HEK293 (cell line): ENCODE data around the gene PLEKHG4B.

Experiments used
- CTCF ChIA-PET: fragments of 350-600 bp; formaldehyde crosslinking; extraction: SDS; loops from one replicate; lab custom pipeline; 2021; ENCODE audit warnings: antibody characterized with exemption; lab: Yijun Ruan, JAX
- POLR2A ChIA-PET: fragments of 300-600 bp; formaldehyde crosslinking; extraction: SDS; loops from one replicate; lab custom pipeline; 2020; ENCODE audit warnings: antibody characterized with exemption, inconsistent platforms; lab: Yijun Ruan, JAX
- H3K27ac ChIP-seq: fragments of 200-500 bp; sonication (Bioruptor generic); 2 replicates; pipeline ENCODE4 v1.5.1; 2014; ENCODE audit warnings: low read depth, low read length, control low read depth, inconsistent platforms; ENCODE audit errors: extremely low read depth
- H3K36me3 ChIP-seq, 2 experiments: fragments of 200-500 bp in 1 of 2; sonication (Bioruptor generic) in 1 of 2; 1 replicate in 1 of 2; 2 replicates in 1 of 2; pipeline ENCODE4 v1.5.1; 2014 to 2017; ENCODE audit warnings: inconsistent platforms in 2 of 2, low read length in 2 of 2; ENCODE audit not compliant: control insufficient read depth in 2 of 2, insufficient read depth in 1 of 2
- H3K4me1 ChIP-seq: fragments of 200-500 bp; sonication (Bioruptor generic); 2 replicates; pipeline ENCODE4 v1.5.1; 2014; ENCODE audit warnings: mild to moderate bottlenecking, low read length, inconsistent platforms; ENCODE audit not compliant: control insufficient read depth, insufficient read depth
- H3K4me3 ChIP-seq: 2 replicates; pipeline ENCODE4 v1.5.1; 2011; ENCODE audit warnings: low read depth, mild to moderate bottlenecking, control low read depth, low read length, moderate library complexity
- H3K9me3 ChIP-seq: fragments of 200-500 bp; sonication (Bioruptor generic); 2 replicates; pipeline ENCODE4 v1.5.1; 2014; ENCODE audit warnings: low read depth, low read length, inconsistent platforms; ENCODE audit not compliant: control insufficient read depth, insufficient read depth
- BCL11A ChIP-seq: fragments of 450-650 bp; formaldehyde crosslinking; IDR thresholded peaks from 2 replicates; pipeline ENCODE4 v1.5.1; 2016; ENCODE audit warnings: low read depth, missing biosample characterization, missing genetic modification characterization
- BCL6B ChIP-seq: fragments of 450-650 bp; formaldehyde crosslinking; IDR thresholded peaks from 2 replicates; pipeline ENCODE4 v1.5.1; 2017; ENCODE audit warnings: missing biosample characterization, missing genetic modification characterization
- EGR2 ChIP-seq: fragments of 450-650 bp; formaldehyde crosslinking; IDR thresholded peaks from 2 replicates; pipeline ENCODE4 v1.5.1; 2016; ENCODE audit warnings: low read depth, missing biosample characterization, missing genetic modification characterization
- ELK4 ChIP-seq: IDR thresholded peaks from 2 replicates; pipeline ENCODE4 v1.6.1; 2011; ENCODE audit warnings: mild to moderate bottlenecking, low read depth, low read length, borderline replicate concordance
- KLF7 ChIP-seq: fragments of 450-650 bp; formaldehyde crosslinking; IDR thresholded peaks from 2 replicates; pipeline ENCODE4 v1.5.1; 2016; ENCODE audit warnings: missing biosample characterization, missing genetic modification characterization, borderline replicate concordance
- PBX3 ChIP-seq: sonication (generic); formaldehyde crosslinking; IDR thresholded peaks from 2 replicates; pipeline ENCODE4 v1.8.1; 2022; ENCODE audit warnings: mild to moderate bottlenecking, moderate library complexity, missing genetic modification reagents
- PRDM1 ChIP-seq: fragments of 450-650 bp; formaldehyde crosslinking; IDR thresholded peaks from 2 replicates; pipeline ENCODE4; 2016; ENCODE audit warnings: missing biosample characterization, missing genetic modification characterization
- RBAK ChIP-seq: fragments of 450-650 bp; formaldehyde crosslinking; IDR thresholded peaks from 2 replicates; pipeline ENCODE4 v1.5.1; 2016; ENCODE audit warnings: missing biosample characterization, missing genetic modification characterization
- REPIN1 ChIP-seq: fragments of 450-650 bp; formaldehyde crosslinking; IDR thresholded peaks from 2 replicates; pipeline ENCODE4 v1.5.1; 2017; ENCODE audit warnings: missing biosample characterization, missing genetic modification characterization, low read depth
- ZBTB48 ChIP-seq: fragments of 450-650 bp; formaldehyde crosslinking; IDR thresholded peaks from 2 replicates; pipeline ENCODE4 v1.5.1; 2016; ENCODE audit warnings: missing biosample characterization, missing genetic modification characterization
- ZBTB49 ChIP-seq: fragments of 450-650 bp; formaldehyde crosslinking; IDR thresholded peaks from 2 replicates; pipeline ENCODE4 v1.5.1; 2016; ENCODE audit warnings: missing biosample characterization, missing genetic modification characterization, low read depth
- ZBTB7A ChIP-seq: fragments of 450-650 bp; formaldehyde crosslinking; IDR thresholded peaks from 2 replicates; pipeline ENCODE4 v1.5.1; 2016; ENCODE audit warnings: low read depth, missing biosample characterization, missing genetic modification characterization
- ZNF221 ChIP-seq: fragments of 450-650 bp; formaldehyde crosslinking; IDR thresholded peaks from 2 replicates; pipeline ENCODE4 v1.5.1; 2017; ENCODE audit warnings: missing biosample characterization, missing genetic modification characterization, borderline replicate concordance
- ZNF350 ChIP-seq: fragments of 450-650 bp; formaldehyde crosslinking; IDR thresholded peaks from 2 replicates; pipeline ENCODE4 v1.5.0; 2017; ENCODE audit warnings: missing biosample characterization, mild to moderate bottlenecking, missing genetic modification characterization
- ZNF391 ChIP-seq: fragments of 450-650 bp; formaldehyde crosslinking; IDR thresholded peaks from 2 replicates; pipeline ENCODE4 v1.5.1; 2016; ENCODE audit warnings: low read depth, missing biosample characterization, missing genetic modification characterization, borderline replicate concordance
- ZNF394 ChIP-seq: fragments of 450-650 bp; formaldehyde crosslinking; IDR thresholded peaks from 2 replicates; pipeline ENCODE4 v1.5.1; 2016; ENCODE audit warnings: missing biosample characterization, missing genetic modification characterization, mild to moderate bottlenecking, moderate library complexity, borderline replicate concordance
- ZNF433 ChIP-seq: fragments of 450-650 bp; formaldehyde crosslinking; IDR thresholded peaks from 2 replicates; pipeline ENCODE4 v1.5.1; 2016; ENCODE audit warnings: missing biosample characterization, missing genetic modification characterization, low read depth
- ZNF510 ChIP-seq: fragments of 450-650 bp; formaldehyde crosslinking; IDR thresholded peaks from 2 replicates; pipeline ENCODE4 v1.5.1; 2018; ENCODE audit warnings: mild to moderate bottlenecking, missing genetic modification characterization, missing biosample characterization; ENCODE audit not compliant: insufficient replicate concordance
- ZNF585B ChIP-seq: fragments of 450-650 bp; formaldehyde crosslinking; IDR thresholded peaks from 2 replicates; pipeline ENCODE4 v1.5.1; 2016; ENCODE audit warnings: missing biosample characterization, missing genetic modification characterization
- ZNF596 ChIP-seq: fragments of 450-650 bp; IDR thresholded peaks from 2 replicates; pipeline ENCODE4 v1.5.0; 2018; ENCODE audit warnings: missing biosample characterization, mild to moderate bottlenecking, missing genetic modification characterization, moderate library complexity
- ZNF776 ChIP-seq: fragments of 450-650 bp; formaldehyde crosslinking; IDR thresholded peaks from 2 replicates; pipeline ENCODE4 v1.5.0; 2017; ENCODE audit warnings: missing biosample characterization, missing genetic modification characterization, borderline replicate concordance
- ZNF785 ChIP-seq: fragments of 450-650 bp; formaldehyde crosslinking; IDR thresholded peaks from 2 replicates; pipeline ENCODE4 v1.5.1; 2016; ENCODE audit warnings: missing biosample characterization, missing genetic modification characterization
- ZSCAN18 ChIP-seq: fragments of 450-650 bp; formaldehyde crosslinking; IDR thresholded peaks from 2 replicates; pipeline ENCODE4 v1.5.1; 2016; ENCODE audit warnings: missing biosample characterization, missing genetic modification characterization

PLEKHG4B gene

GRCh38 chr5:160173-160510 is 68.2 kb downstream of the PLEKHG4B start:
- H3K27ac ChIP-seq: no peak overlapping the region
- ChIA-PET POLR2A (no interaction called here), CTCF (no interaction called here)
- H3K4me3 ChIP-seq: no peak overlapping the region
- peaks cover 0 to 3% of the 10 kb centered on the region in 2 experiments; a peak in 1 of 3 replicates for H3K36me3 ChIP-seq
- H3K4me1 ChIP-seq: no peaks in the 10 kb centered on the region
- TF ChIP-seq PBX3 (CRISPR knock-in tag): no peak
- TF ChIP-seq, all 188 proteins: peak for 0
- H3K9me3 ChIP-seq: no peaks in the 10 kb centered on the region

GRCh38 chr5:160921-161802 is 69.2 kb downstream of the PLEKHG4B start:
- H3K9me3 ChIP-seq: no peaks in the 10 kb centered on the region
- no peak overlapping the region for H3K4me3 ChIP-seq
- CTCF ChIA-PET: interaction anchor here (0.6 kb wide), 4 partner anchors 9 to 147 kb away, joined by 3 read pairs; no protein-coding TSS in a partner anchor
- H3K27ac ChIP-seq: no peak overlapping the region
- POLR2A ChIA-PET: no interaction called here
- no peaks in the 10 kb centered on the region for H3K36me3 ChIP-seq
- no peaks in the 10 kb centered on the region for H3K4me1 ChIP-seq
- TF ChIP-seq KLF7 (tag by site-specific recombination): no peak
- no peak for TF ChIP-seq ZNF785
- TF ChIP-seq ZNF776 (tag by site-specific recombination): no peak
- no peak for TF ChIP-seq ZNF510
- no peak for TF ChIP-seq ELK4
- TF ChIP-seq ZBTB48 (tag by site-specific recombination): no peak
- TF ChIP-seq ZNF221 (tag by site-specific recombination): no peak
- TF ChIP-seq ZSCAN18 (tag by site-specific recombination): no peak
- TF ChIP-seq ZNF585B: no peak
- TF ChIP-seq EGR2 (tag by site-specific recombination): no peak
- no peak for TF ChIP-seq BCL11A (tag by site-specific recombination)

GRCh38 chr5:161803-162110 is 69.8 kb downstream of the PLEKHG4B start:
- CTCF ChIA-PET: interaction anchor here (0.6 kb wide), 1 partner anchor 23 kb away, joined by 3 read pairs; no protein-coding TSS in a partner anchor
- no peak overlapping the region for H3K27ac ChIP-seq
- no peaks in the 10 kb centered on the region for H3K9me3 ChIP-seq
- no peaks in the 10 kb centered on the region for H3K36me3 ChIP-seq
- POLR2A ChIA-PET: no interaction called here
- no peaks in the 10 kb centered on the region for H3K4me1 ChIP-seq
- no peak overlapping the region for H3K4me3 ChIP-seq
- TF ChIP-seq ZNF221 (tag by site-specific recombination) (no peak), ZNF350 (tag by site-specific recombination) (no peak), ZBTB49 (no peak), ZNF433 (tag by site-specific recombination) (no peak), BCL6B (tag by site-specific recombination) (no peak), ZNF391 (tag by site-specific recombination) (no peak), ZNF394 (tag by site-specific recombination) (no peak), REPIN1 (no peak), RBAK (no peak), PRDM1 (tag by site-specific recombination) (no peak), ZBTB7A (tag by site-specific recombination) (no peak), ZNF596 (tag by site-specific recombination) (no peak)
